Glomerular visceral epithelial cell (primary cell): ENCODE measurements around the gene FAM180B.
"Not testable (repeated sequence)": the region's sequence is repeated elsewhere in the genome, so short reads cannot be mapped to it uniquely, and the experiment has no call there.

Experiments
- DNase-seq: peaks from one replicate; pipeline ENCODE4 v3.0.0-alpha.2; 2016; ENCODE audit errors: extremely low spot score

Gene FAM180B, protein sequence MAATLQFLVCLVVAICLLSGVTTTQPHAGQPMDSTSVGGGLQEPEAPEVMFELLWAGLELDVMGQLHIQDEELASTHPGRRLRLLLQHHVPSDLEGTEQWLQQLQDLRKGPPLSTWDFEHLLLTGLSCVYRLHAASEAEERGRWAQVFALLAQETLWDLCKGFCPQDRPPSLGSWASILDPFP

DNA sequence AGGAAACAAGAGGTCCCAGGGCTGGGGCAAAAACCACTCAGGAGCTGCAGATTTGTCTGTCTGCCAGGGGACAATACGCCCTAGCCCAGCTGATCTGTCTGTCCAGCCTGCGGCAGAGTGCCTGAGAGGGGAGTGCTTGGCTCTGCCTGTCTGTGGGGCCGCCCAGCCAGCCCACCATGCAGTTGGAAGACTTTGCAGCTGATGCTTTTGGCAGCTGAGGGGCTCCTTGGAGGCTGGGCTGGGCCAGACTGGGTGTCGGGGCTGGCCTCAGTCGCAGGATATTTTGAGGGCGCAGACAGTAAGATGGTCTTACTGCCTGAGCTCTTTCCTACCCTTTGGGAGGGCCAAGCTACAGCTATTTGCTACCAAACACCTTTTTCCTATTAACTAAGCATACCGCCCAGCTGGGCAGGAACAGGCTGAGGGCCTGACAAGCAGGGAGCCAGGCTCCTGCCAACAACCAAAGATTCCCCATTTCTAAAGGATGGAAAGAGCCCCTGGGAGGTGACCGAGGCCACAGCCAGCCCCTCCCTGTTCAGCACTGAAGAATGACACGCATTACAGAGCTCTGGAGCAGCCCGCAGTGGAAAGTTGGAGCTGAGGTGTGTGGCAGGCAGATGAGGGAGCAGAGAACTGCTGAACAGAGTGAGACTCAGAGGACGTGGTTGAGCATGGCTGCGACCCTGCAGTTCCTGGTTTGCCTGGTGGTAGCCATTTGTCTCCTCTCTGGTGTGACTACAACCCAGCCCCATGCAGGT lies at the start of gene FAM180B:
Gene FAM180B (plus strand): TSS at position 581 of the 758 bp plus-strand sequence. CDS start 91 bp downstream, at position 672.
- no peak for DNase-seq

DNA sequence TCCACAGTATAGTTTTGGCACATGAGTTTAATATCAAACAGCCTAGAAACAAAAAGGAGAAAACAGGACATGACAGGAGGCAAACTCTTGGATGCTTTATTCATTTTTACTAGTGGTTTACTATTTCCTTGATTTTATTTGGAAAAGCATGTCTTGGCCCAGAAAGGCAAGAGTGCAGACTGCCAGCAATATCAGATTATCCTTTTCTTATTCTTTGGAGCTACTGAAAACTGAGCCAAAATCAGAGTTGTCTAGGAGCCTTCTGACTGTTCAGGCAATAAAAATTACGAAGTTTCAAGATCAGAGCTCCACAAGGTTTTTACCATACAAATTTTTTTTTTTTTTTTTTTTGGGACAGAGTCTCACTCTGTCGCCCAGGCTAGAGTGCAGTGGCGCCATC lies 49.6 kb upstream of the FAM180B start:
- DNase-seq: no peak

DNA sequence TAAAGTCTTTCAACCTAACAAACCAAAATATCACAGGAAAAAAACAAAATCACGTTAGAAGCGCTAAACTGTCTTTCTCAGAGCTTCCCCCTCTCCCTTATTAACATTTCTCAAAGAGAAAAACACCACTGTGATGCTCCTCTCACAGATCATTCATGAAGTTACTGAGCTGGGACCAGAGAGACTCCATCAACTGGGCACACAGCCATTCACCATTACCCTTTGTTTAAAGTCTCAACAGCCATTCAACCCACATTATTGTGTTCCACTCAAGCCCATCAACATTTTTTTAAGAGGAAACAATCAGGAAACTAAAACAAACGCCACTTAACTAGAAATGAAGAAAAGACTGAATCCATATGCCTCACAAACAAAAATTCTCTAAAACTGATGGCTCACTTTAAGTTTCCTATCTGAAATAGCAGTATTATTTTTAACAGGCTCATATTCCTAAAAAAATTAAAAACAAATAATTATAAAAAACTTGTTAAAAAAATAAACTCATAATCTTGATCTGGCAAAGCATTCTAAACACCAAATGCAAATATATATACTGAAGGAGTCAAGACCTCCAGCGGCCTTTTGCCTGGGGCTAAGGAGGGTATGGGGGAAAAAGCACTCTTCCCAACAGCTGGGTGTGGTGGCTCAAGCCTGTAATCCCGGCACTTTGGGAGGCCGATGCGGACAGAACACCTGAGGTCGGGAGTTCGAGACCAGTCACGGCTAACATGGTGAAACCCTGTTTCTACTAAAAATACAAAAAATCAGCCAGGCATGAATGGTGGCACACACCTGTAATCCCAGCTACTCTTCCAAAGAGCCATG lies 47.5 kb upstream of the FAM180B start:
- DNase-seq: no peak

DNA sequence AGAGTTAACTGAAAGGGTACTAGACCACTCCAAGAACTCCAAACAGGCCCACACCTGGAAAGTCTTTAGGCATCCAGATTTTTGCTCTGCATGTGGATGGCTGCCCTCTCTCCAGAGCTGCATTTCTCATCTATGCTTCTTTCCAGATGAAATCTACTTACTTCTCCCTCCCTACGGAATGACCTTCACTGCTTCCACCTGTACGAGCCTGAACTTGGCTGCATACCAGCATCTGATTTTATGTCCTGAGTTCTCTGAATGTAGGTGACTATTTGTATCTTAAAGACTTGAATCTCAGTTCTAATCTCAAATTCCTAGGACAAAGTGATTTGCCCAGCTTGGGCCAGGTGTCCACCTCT lies 46.8 kb upstream of the FAM180B start:
- DNase-seq: no peak

DNA sequence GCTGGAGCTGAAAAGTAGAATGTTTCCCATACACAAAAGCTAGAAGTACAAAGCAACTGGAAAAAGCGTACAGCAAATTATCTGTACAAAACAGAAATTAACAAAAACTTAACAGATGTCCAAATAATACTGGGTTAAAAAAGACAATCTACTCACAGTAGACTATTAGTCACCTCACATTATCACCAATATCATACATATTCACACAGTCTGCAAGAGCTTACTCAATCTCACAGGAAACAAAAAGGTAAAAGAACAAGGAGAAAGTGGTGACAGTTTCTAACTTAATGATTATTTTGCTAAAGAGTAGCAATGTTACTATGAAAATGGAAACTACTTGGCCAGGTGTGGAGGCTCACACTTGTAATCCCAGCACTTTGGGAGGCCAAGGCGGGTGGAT lies 45.4 kb upstream of the FAM180B start:
- no peak for DNase-seq

DNA sequence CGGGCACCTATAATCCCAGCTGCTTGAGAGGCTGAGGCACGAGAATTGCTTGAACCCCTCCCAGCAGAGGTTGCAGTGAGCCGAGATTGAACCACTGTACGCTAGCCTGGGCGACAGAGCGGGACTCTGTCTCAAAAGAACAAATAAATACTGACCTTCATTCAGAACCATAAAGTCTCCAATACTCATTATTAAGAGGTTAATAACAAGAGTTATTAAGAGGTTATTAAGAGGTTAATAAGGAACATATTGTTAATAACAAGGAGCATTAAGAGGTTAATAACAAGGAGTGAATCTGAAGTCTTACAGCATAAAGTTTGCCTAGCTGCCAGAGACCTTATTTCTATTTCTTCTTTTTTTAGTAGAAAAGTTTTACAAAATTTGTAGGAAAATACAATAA lies 41.2 kb upstream of the FAM180B start:
- DNase-seq: no peak

DNA sequence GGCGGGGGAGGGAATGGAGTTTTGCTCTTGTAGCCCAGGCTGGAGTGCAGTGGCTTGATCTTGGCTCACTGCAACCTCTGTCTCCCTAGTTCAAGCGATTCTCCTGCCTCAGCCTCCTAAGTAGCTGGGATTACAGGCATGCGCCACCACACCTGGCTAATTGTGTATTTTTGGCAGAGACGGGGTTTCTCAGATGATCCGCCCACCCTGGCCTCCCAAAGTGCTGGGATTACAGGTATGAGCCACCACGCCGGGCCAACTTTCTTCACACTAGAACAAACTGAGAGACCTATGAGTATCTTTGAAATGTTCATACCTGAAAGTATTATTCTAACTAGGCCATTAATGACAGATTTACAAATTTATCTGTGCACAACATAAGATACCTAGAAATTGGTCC lies 40.2 kb upstream of the FAM180B start:
- not testable (repeated sequence) for DNase-seq

DNA sequence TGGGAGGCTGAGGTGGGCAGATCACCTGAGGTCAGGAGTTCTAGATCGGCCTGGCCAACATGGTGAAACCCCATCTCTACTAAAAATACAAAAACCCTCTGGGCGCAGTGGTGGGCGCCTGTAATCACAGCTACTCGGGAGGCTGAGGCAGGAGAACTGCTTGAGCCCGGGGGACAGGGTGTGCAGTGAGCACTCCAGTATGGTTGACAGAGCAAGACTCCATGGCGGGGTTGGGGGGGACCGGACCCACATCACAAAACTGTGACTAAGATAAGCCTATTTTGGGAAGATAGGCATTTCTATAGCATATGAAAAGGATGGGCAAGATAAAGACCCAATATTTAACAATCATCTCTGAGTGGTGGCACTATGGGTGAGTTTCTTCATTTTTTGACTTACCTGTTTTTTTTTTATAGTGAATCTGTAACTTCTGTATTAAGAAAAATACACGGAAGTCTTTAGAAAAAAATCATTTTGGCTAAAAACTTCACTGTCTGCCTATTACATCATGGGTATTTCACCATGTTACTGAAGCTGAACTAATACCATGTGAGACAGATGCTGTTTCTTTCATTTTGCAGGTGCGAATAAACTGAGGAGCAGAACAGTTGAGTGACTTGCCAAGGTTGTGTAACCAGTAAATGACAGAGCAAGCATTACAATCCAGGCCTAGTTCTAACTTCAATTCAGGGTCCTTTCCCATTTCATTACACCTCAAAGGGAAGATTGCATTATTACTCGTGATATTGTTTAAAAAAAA lies 36.0 kb upstream of the FAM180B start:
- peak; percentile 17 for DNase-seq

DNA sequence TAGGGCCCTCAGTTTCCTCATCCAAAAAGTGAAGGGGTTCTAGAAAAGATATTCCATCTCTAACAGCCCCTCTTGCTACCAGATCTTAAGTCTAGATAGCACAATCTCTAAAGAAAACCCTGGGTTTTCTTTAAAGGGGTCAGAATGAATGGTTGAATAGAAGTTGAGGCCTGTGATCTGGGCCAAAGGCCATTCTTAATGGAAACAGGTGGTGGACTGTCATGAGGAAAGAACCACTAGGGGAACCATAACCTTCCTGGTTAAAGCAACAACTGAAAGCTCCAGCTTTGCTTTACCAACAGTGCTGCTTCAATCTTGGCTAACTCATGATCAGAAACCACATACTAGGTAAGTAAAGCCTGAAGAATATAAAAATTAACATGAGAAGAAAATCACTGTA lies 35.4 kb upstream of the FAM180B start:
- DNase-seq: peak; percentile 12

DNA sequence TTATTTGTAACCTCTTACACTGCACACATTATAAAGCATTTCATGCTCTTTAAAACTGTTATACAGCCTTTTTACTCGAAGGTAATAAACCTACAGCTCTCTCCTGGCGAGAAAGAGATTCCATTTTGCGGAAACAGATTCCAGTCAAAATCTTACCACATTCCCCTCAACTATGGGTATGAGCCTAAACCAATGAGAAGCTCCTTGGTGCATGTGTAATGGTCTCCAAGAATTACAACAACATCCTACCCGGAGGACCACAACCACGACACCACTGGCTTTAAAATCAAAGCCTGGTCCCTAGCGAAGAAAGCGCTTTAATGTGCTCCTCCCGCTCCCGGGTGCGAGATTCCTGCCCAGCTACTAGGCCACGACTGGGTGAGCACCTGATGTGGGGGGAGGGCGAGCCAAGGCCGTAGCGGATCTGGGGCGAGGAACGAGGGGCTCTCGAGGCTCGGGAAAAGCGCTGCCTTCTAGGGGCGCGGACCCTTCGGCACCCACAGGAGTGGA lies 34.4 kb upstream of the FAM180B start:
- peak; percentile 38 for DNase-seq

DNA sequence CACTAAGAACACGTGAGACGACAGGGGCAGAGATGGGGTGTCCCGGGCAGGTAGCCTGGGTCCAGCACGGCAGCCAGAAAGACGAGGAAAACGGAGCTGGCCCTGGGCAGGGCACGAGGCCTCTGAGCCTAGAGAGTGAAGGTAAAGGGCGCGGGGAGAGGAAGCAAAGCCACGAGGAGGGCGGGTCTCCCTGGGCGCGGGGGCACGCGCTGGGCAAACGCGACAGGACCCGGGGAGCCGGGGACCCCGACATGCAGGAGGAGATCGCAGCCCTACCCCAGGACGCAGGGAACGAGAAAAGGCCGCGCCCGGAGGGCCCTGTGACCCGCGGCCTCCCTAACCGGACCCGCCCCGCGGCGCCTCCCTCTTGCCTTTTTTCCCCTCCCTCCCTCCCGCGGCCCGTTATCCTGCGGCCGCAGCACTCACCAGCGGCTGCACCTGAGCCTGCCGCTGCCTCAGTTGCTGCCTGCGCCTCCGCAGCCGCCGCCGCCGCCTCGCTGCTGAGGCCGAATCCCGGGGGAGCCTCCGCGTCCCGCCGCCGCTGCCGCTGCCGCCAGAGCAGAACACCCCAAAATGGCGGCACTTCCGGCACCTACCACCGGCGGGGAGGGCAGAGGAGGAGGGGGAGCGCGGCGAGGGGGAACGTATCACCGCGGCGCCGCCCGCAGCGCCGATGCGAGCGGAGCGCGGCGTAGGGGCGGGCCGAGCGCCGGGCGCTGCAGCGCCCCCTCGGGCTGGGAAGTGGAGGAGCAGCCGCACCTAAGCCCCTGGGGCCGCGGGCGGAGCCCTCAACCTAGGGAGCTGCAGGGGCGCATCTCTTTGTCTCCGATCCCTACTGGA lies 33.7 kb upstream of the FAM180B start, which contains the start of gene CELF1:
Gene CELF1 (minus strand): TSS at position 567 of the 840 bp plus-strand sequence. CDS start 53,609 bp downstream, outside the sequence.
- peak; percentile 92 for DNase-seq

DNA sequence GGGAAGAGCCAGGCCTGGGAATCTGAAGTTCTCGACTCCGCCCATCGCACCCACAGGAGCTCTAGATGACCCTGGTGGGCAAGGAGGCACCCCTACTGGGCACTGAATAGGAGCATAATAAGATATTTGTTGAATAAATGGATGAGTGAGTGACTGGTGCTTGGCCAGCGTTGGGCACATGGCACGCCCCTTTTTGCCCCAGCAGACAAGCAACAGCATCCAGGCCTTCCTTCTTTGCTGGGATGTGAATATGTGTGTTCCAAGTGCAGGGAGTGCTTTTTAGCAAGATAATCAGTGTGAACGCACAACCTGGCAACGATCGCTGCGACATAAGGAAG lies 33.1 kb upstream of the FAM180B start:
- no peak for DNase-seq

DNA sequence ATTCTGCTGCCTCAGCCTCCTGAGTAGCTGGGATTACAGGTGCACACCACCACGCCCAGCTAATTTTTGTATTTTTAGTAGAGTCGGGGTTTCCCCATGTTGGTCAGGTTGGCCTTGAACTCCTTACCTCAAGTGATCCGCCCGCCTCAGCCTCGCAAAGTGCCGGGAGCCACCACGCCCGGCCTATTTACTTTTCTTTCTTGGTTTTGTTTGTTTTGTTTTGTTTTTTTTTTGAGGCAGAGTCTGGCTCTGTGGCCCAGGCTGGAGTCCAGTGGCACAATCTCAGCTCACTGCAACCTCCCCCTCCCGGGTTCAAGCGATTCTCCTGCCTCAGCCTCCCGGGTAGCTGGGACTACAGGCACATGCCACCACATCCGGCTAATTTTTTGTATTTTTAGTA lies 29.5 kb upstream of the FAM180B start:
- DNase-seq: not testable (repeated sequence)

DNA sequence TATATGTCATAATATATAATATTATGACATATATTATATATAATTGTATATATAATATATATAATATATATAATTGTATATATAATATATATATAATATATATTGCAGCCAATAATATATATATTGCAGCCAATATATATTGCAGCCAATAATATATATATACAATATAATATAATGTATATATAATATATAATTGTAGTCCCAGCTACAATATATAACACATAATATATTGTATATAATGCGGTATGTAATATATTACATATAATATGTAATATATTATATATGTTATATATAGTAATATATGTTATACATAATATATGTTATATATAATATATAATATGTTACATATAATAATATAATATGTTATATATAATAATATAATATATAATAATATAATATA lies 27.8 kb upstream of the FAM180B start:
- DNase-seq: no peak

DNA sequence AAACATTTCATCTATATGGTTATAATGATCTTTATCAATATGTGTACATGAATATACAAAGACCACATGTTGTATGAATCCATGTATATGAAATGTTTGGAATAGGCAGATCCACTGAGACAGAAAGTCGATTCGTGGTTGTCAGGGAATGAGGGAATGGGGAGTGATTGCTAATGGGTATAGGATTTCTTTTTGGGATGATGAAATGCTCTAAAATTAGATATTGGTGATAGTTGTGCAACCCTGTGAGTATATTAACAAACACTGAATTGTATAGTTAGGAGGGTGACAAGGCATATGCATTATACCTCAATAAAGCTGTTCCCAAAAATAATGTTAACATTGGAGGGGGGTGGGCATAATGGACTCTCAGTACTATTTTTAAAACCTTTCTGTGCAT lies 26.1 kb upstream of the FAM180B start:
- no peak for DNase-seq

DNA sequence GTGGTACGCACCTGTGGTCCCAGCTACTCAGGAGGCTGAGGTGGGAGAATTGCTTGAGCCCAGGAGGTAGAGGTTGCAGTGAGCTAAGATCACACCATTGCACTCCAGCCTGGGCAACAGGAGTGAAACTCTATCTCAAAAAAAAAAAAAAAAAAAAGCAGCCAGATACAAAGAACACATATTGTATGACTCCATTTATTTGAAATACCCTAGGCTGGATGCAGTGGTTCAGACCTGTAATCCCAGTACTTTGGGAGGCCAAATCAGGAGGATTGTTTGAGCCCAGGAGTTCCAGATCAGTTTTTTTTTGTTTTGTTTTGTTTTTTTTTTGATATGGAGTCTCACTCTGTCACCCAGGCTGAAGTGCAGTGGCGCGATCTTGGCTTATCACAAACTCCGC lies 24.1 kb upstream of the FAM180B start:
- not testable (repeated sequence) for DNase-seq

DNA sequence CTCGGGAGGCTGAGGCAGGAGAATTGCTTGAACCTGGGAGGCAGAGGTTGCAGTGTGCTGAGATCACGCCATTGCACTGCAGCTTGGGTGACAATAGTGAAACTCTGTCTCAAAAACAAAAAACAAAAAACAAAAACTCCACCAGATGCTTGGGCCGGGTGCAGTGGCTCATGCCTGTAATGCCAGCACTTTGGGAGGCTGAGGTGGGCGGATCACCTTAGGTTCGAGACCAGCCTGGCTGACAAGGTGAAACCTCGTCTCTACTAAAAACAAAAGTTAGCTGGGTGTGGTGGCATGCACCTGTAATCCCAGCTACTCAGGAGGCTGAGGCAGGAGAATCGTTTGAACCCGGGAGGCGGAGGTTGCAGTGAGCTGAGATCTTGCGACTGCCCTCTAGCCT lies 22.1 kb upstream of the FAM180B start:
- not testable (repeated sequence) for DNase-seq

DNA sequence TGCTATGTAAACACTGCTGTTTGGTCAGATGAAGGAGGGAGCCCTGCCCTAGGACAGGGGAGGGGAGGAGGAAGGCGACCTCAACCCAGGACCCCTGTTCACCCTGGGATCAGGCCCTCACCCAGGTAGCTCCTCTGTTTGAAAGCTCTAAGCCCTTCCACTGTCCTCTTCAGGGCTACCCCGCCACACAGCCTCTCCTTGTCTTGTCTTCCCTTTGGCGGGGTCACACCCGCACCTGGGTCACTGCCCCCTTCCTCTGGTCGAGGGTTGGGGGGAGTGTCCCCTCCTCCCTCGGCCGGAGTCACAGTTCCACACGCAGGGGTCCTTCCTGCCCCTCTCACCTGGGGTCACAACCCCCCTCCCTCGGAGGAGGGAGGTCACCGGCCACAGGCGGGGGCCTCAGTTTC lies 21.5 kb upstream of the FAM180B start:
- DNase-seq: no peak

DNA sequence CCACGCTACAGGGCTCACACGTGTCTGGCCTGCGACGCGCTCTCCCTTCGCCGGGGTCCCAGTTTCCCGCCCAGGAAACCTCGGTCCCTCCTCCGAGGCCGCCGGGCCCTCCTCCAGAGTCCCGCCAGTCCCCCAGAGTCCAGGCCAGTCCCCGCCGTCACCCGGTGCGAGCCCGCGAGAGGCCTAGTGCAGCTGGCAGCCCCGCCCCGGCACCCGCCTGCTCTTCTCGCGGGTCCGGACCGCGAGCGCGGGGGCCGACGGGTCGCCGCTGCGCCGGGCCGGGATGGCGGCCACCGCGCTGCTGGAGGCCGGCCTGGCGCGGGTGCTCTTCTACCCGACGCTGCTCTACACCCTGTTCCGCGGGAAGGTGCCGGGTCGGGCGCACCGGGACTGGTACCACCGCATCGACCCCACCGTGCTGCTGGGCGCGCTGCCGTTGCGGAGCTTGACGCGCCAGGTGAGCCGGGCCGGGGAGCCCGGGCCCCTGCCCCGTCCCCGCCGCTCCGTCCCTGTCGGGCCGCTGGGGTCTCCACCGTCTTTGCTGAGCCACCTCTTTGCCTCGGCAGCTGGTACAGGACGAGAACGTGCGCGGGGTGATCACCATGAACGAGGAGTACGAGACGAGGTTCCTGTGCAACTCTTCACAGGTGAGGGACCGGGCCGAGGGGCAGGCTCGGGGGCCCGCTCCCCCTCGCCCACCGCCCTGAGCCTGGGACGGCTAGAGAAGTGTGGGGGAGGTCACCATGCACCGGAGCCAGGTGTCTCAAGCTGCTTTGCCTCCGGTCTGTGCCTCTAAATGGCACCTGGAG lies 20.9 kb upstream of the FAM180B start, which contains the start of gene PTPMT1:
Gene PTPMT1 (plus strand): TSS at position 260 of the 809 bp plus-strand sequence. CDS start 24 bp downstream, at position 284.
- DNase-seq: peak; percentile 73
